ENCODE data around the gene LYST.
"Not testable (repeated sequence)": the region's sequence is repeated elsewhere in the genome, so short reads cannot be mapped to it uniquely, and the experiment has no call there.

Gene LYST

GRCh38 chr1:235809688-235810397 is 56.9 kb downstream of the LYST start:
- no peak for DNase-seq

GRCh38 chr1:235808223-235808622 is 58.5 kb downstream of the LYST start:
- DNase-seq, result no peak

GRCh38 chr1:235806123-235806522 is 60.6 kb downstream of the LYST start:
- DNase-seq, result no peak

DNA sequence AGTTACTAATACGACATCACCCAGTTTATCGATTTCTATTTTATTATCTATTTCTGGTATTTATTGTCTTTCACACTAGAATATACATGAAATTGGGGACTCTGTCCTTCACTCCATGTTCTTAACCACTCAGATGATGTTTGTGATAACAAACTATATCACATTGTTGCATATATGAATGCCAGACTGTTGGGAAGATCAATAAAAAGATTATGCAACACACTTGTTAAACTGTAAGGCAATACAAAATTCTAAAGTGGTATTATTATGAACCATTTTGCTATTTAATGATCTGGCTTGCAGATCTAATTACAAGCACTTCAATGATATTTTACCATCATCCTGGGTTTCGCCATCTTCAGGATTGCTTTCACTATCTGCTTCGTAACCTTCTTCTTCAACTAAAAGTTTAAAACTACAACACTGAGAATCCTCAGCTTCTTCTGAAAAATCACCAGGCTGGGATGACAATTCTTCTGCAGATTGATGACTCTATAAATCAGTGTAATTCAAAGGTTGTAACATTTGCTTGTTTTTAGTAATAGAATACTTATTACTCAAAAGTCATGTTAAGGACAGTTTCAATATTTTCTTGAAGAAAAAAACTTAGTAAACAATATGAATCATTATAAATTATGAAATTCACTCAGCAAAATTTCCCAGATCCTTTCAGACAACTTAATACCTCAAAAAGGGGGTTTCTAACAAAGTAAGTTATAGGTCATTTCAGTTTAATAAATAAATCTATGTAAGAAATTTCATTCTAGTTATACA is 63.9 kb downstream of the LYST start:
- no peak for DNase-seq

GRCh38 chr1:235799264-235799663 is 67.4 kb downstream of the LYST start:
- DNase-seq, result no peak

DNA sequence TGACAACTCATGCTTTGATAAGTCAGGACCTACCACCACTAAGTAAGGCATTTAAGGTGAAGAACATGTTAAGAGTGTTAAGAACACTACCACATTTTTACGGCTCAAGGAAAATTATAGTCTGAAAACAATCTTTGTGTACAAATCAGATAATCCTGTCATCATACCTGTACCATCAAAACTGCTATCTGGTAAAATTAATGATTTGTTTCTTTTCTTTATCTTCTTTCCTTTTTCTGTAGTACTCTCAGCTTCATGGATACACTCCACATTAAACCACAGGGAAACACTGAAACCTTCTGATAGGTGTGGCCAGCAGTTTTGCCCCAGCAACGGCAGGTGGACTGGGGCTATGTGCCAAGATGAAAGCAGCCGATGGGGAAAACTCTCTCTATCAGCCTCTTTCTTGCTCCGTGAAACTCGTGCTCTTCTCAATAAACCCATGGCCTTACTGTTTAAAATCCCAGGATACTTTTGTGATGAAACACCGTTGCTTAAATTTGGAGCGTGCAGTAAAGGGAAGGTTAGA is 75.1 kb downstream of the LYST start:
- no peak for DNase-seq

DNA sequence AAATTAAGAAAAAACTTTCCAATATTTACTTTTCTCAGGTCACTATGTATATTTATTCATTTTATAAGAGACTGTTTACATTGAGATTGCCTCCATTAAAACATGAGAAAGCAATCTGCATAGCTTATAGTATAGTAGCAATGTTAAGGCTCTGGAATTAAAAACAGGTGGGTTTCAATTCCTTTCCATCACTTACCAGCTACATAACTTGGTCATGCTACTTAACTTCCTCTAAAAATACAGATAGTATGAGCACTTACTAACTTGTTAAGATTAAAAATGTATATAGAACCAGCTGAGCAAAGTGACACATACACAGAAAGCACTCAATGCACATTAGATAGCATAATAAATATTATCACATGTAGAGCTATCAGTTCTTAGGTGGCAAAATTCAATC is 76.6 kb downstream of the LYST start:
- DNase-seq, result no peak

DNA sequence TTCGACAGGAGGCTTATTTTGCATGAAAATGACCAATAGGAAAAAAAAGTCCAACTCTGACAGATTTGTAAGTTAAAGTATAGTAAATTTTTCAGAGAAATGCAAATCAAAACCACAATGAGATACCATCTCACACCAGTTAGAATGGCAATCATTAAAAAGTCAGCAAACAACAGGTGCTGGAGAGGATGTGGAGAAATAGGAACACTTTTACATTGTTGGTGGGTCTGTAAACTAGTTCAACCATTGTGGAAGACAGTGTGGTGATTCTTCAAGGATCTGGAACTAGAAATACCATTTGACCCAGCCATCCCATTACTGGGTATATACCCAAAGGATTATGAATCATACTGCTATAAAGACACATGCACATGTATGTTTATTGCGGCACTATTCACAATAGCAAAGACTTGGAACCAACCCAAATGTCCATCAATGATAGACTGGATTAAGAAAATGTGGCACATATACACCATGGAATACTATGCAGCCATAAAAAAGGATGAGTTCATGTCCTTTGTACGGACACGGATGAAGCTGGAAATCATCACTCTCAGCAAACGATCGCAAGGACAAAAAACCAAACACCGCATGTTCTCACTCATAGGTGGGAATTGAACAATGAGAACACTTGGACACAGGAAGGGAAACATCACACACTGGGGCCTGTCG is 80.3 kb downstream of the LYST start:
- not testable (repeated sequence) for DNase-seq

- no peak for DNase-seq
Measured at GRCh38 chr1:235784950-235785349, 81.8 kb downstream of the LYST start.

DNA sequence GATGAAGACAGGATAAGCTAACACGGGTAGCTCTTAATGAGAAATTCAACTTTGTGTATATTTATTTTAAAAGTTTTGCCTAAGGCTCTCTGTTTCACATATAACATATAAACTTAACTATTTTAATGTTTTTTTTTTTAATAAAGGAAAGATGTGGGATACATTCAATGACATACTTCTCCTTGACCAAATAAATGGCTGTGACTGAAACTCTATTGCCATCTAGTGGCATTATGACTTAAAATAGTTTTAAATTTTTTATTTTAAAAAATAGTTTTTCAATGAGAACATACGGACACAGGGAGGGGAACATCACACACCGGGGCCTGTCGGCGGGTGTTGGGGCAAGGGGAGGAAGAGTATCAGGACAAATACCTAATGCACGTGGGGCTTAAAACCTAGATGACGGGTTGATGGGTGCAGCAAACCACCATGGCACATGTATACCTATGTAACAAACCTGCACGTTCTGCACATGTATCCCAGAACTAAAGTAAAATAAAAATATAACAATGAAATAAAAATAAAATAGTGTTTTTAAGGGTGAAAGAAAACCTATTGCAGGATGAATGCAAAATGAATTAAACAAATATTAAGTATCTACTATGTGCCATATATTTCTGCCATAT is 83.4 kb downstream of the LYST start:
- no peak for DNase-seq

GRCh38 chr1:235782601-235783000 is 84.1 kb downstream of the LYST start:
- no peak for DNase-seq

DNA sequence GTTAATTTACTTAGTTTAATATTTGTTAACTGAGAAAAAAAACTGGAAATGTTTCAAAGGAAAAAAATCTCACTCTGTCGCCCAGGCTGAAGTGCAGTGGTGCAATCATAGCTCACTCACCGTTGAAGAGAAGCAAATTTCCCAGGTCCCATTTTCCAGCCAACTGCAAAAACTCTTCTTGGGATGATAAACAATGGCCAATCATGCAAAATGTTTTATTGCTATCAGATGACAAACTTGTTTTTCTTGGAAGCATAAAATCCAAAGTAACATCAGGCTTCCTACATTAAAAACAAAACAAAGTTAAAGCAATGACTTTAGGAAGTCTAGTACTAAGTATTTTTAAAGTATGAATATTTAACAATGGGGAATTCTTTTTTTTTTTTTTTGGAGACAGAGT is 84.9 kb downstream of the LYST start:
- no peak for DNase-seq

- no peak for DNase-seq
Measured at GRCh38 chr1:235779770-235780169, 86.9 kb downstream of the LYST start.

GRCh38 chr1:235776396-235776795 is 90.3 kb downstream of the LYST start:
- no peak for DNase-seq

- DNase-seq, result no peak
Measured at GRCh38 chr1:235775246-235775860, 91.4 kb downstream of the LYST start.

- no peak for DNase-seq
Measured at GRCh38 chr1:235767795-235768194, 98.9 kb downstream of the LYST start.

GRCh38 chr1:235766794-235767285 is 99.9 kb downstream of the LYST start:
- no peak for DNase-seq

- DNase-seq, result no peak
Measured at GRCh38 chr1:235763962-235764361, 102.7 kb downstream of the LYST start.

DNA sequence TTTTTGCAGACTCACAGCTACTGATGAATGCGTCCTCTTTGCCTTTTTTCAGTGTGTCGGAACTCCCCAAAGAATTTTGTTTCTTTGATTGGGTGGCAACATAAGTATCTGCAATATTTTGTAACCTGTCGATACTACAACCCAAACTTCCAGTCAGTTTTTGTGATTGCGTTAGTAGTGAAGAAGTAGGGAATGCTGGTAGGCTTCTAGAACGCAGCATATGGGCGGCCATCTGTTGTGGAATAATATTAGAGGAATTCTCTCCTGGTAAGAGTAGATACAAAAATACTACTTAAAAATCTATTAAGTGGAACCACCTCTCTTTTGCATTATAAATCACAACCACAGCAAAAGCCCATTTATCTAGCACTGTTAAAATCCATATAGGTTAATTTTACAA is 107.4 kb downstream of the LYST start:
- no peak for DNase-seq

GRCh38 chr1:235758931-235759330 is 107.8 kb downstream of the LYST start:
- DNase-seq, result no peak

DNA sequence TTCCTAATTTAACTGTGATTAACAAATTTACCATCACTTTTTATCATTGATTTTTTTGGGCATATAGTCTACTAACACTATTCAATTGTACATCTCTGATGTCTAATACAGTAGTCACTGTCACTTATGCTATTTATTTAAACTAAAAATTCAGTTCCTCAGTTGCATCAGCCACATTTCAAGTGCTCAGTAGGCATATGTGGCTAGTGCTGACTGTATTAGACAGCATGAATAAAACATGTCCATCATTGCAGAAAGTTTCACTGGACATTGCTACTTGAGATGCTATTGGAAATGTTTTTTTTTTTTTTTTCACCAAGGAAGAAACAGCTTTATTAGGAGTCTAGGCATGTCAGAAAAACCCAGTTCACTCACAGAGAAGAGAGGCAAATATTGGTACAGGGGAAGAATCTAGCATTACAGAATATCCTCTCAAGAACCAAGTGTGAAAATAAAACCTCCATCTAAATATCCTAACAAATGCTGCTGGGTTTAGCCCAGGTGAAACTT is 109.1 kb downstream of the LYST start:
- no peak for DNase-seq

DNA sequence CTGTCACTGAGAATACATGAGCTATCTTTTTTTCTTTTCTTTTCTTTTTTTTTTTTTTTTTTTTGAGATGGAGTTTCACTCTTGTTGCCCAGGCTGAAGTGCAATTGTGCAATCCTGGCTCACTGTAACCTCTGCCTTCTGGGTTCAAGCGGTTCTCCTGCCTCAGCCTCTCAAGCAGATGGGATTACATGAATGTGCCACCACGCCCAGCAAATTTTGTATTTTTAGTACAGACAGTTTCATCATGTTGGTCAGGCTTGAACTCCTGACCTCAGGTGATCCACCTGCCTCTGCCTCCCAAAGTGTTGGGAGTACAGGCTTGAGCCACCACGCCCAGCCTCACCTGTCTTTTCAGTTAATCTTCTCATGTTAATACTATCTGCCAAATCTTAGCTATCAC is 112.5 kb downstream of the LYST start:
- DNase-seq, result not testable (repeated sequence)
